ENCODE data around the gene NF1. TPM values are rescaled to one million over a fixed set of nuclear protein-coding genes. Genes with fewer than 3 reads are reported as not detected.
A peak's percentile ranks its signal among the peaks of the same experiment; 100 is the strongest.

NF1 gene
- total and polyA plus RNA-seq, 2 of the 13 experiments (the other 11 are each of a cell fraction or from before 2014, with no cell fraction given): 21.5 to 26.5 TPM

DNA sequence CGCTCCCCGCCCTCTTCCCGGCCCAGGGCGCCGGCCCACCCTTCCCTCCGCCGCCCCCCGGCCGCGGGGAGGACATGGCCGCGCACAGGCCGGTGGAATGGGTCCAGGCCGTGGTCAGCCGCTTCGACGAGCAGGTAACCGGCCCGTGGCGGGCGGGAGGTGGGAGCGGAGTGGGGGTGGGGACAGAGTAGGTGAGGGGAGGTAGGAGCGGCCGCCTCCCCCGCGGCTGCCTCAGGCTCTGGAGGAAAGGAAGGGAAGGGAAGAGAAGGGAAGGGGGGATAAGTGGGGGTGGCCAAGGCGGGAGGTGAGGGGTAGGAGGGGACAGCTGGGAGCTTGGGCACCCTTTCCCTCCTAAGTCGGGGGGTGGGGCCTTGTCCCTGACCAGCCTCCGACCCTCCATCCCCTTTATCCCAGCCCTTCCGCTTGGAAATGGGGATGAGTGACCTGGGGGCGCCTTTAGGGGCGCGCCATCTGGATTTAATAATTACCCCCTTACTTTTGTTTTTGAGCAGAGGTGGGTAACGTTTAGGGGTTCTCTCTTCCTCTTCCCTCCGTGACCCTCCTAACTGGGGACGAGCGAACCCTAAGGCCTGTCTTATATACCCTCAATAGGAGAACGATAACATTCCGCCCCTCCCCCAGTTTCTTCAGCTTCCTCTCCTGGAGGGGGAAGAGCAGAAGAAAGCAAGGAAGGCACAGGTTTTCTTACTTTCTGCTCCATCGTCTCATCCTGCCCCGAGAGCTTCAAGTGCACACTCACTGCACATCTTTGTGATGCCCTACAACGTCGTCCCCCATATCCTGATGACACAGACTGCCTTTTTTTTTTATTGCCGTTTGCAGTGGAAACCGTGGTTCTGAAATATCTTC is 694 bp downstream of the NF1 start (continued):
- TF ChIP-seq GMEB1 (CRISPR knock-in tag; IDR thresholded peaks at IDR 0.05; ENCODE audit: borderline replicate concordance) (no peak), ZNF414 (CRISPR knock-in tag; IDR thresholded peaks at IDR 0.05) (0 out of 2 replicates have a peak, but pooled peaks have one; percentile 13), ZNF557 (CRISPR knock-in tag; IDR thresholded peaks at IDR 0.05) (no peak), ZNF263 (CRISPR knock-in tag; IDR thresholded peaks at IDR 0.05) (no peak), MBD4 (IDR thresholded peaks at IDR 0.05; ENCODE audit: borderline replicate concordance, low read length) (no peak), CENPBD1 (CRISPR knock-in tag; IDR thresholded peaks at IDR 0.05; ENCODE audit: borderline replicate concordance, low read depth) (no peak), ELF4 (CRISPR knock-in tag; IDR thresholded peaks at IDR 0.05; ENCODE audit: borderline replicate concordance) (no peak), MAFF (IDR thresholded peaks at IDR 0.05; ENCODE audit: low read depth, low read length) (no peak), SAP130 (CRISPR knock-in tag; IDR thresholded peaks at IDR 0.05; ENCODE audit: low read depth) (peak; percentile 39), ZSCAN22 (CRISPR knock-in tag; IDR thresholded peaks at IDR 0.05) (peak; percentile 29; the same call in 1 of the 2 replicates), ZNF761 (CRISPR knock-in tag; conservative IDR thresholded peaks at IDR 0.05) (no peak), ZKSCAN5 (CRISPR knock-in tag; IDR thresholded peaks at IDR 0.05) (no peak), ZNF768 (CRISPR knock-in tag; IDR thresholded peaks at IDR 0.05) (no peak), ZFY (CRISPR knock-in tag; IDR thresholded peaks at IDR 0.05) (peak; percentile 38; the same call in 1 of the 2 replicates), ATF7-NPFF (CRISPR knock-in tag; IDR thresholded peaks at IDR 0.05; ENCODE audit: low read depth) (no peak)
- TF ChIP-seq, protein P1, sequence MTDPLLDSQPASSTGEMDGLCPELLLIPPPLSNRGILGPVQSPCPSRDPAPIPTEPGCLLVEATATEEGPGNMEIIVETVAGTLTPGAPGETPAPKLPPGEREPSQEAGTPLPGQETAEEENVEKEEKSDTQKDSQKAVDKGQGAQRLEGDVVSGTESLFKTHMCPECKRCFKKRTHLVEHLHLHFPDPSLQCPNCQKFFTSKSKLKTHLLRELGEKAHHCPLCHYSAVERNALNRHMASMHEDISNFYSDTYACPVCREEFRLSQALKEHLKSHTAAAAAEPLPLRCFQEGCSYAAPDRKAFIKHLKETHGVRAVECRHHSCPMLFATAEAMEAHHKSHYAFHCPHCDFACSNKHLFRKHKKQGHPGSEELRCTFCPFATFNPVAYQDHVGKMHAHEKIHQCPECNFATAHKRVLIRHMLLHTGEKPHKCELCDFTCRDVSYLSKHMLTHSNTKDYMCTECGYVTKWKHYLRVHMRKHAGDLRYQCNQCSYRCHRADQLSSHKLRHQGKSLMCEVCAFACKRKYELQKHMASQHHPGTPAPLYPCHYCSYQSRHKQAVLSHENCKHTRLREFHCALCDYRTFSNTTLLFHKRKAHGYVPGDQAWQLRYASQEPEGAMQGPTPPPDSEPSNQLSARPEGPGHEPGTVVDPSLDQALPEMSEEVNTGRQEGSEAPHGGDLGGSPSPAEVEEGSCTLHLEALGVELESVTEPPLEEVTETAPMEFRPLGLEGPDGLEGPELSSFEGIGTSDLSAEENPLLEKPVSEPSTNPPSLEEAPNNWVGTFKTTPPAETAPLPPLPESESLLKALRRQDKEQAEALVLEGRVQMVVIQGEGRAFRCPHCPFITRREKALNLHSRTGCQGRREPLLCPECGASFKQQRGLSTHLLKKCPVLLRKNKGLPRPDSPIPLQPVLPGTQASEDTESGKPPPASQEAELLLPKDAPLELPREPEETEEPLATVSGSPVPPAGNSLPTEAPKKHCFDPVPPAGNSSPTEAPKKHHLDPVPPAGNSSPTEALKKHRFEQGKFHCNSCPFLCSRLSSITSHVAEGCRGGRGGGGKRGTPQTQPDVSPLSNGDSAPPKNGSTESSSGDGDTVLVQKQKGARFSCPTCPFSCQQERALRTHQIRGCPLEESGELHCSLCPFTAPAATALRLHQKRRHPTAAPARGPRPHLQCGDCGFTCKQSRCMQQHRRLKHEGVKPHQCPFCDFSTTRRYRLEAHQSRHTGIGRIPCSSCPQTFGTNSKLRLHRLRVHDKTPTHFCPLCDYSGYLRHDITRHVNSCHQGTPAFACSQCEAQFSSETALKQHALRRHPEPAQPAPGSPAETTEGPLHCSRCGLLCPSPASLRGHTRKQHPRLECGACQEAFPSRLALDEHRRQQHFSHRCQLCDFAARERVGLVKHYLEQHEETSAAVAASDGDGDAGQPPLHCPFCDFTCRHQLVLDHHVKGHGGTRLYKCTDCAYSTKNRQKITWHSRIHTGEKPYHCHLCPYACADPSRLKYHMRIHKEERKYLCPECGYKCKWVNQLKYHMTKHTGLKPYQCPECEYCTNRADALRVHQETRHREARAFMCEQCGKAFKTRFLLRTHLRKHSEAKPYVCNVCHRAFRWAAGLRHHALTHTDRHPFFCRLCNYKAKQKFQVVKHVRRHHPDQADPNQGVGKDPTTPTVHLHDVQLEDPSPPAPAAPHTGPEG (CRISPR knock-in tag; IDR thresholded peaks at IDR 0.05): no peak
- TF ChIP-seq, protein P2, sequence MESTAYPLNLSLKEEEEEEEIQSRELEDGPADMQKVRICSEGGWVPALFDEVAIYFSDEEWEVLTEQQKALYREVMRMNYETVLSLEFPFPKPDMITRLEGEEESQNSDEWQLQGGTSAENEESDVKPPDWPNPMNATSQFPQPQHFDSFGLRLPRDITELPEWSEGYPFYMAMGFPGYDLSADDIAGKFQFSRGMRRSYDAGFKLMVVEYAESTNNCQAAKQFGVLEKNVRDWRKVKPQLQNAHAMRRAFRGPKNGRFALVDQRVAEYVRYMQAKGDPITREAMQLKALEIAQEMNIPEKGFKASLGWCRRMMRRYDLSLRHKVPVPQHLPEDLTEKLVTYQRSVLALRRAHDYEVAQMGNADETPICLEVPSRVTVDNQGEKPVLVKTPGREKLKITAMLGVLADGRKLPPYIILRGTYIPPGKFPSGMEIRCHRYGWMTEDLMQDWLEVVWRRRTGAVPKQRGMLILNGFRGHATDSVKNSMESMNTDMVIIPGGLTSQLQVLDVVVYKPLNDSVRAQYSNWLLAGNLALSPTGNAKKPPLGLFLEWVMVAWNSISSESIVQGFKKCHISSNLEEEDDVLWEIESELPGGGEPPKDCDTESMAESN (CRISPR knock-in tag; conservative IDR thresholded peaks at IDR 0.05): no peak
